Body of pancreas (tissue), 4 donors: Measurements from ENCODE around the gene KRABD2.

Source experiments
- ATAC-seq: fragments of 150-250 bp; one replicate; pipeline ENCODE4 v1.9.1; 2016
- DNase-seq, 4 donors: peaks; one replicate each; pipeline ENCODE4 v3.0.0-alpha.2; 2019
- H3K27ac ChIP-seq, 4 donors: fragments of 200-600 bp; sonication (generic); 1 replicate in 3 of 4; 2 replicates in 1 of 4; pipeline versions ENCODE4 v1.5.1 to v1.6.1; 2016 to 2019; ENCODE audit warnings: mild to moderate bottlenecking in 1 of 4, mixed read lengths in 1 of 4, moderate library complexity in 1 of 4
- H3K27me3 ChIP-seq, 2 donors: fragments of 200-600 bp; sonication (generic); one replicate each; pipeline ENCODE4 v1.6.0; 2016; ENCODE audit warnings: mild to moderate bottlenecking in 1 of 2
- H3K36me3 ChIP-seq, 2 donors: fragments of 200-600 bp; sonication (generic); replicated peaks in 1 of 2; 2 replicates each; pipeline ENCODE4 v1.5.1; 2016; ENCODE audit warnings: low read depth in 2 of 2; ENCODE audit not compliant: insufficient read depth in 1 of 2
- H3K4me1 ChIP-seq: fragments of 200-600 bp; sonication (generic); one replicate; pipeline ENCODE4 v1.6.0; 2016
- H3K4me3 ChIP-seq, 2 donors: fragments of 200-600 bp; sonication (generic); 1 replicate in 1 of 2; 2 replicates in 1 of 2; pipeline ENCODE4 v1.5.1; 2016 to 2019
- H3K9me3 ChIP-seq, 3 donors: fragments of 200-600 bp; sonication (generic); 1 replicate in 2 of 3; 2 replicates in 1 of 3; pipeline ENCODE4 v1.5.1; 2016
- CTCF ChIP-seq, 7 experiments: fragments of 450-650 bp in 4 of 7; fragments of 200-600 bp in 3 of 7; sonication (generic) in 3 of 7; IDR thresholded peaks; one replicate each; pipeline ENCODE4 v1.5.1; 2016 to 2019; ENCODE audit warnings: antibody characterized with exemption in 7 of 7
- POLR2A ChIP-seq, 3 donors: fragments of 450-650 bp; IDR thresholded peaks; one replicate each; pipeline ENCODE4 v1.6.1; 2016; ENCODE audit warnings: antibody characterized with exemption in 3 of 3, mild to moderate bottlenecking in 2 of 3
- WGBS, 2 donors: methylation state at CpG; one replicate each; pipeline ENCODE4 v1.1.5; 2017; 5-methylcytosine and 5-hydroxymethylcytosine counted together
- intact Hi-C: fragments of 100-400 bp; cut with DNase I; formaldehyde crosslinking; loops from one replicate; pipeline ENCODE4 v1.15.1; 2023

Gene KRABD2

GRCh38 chr17:8387914-8388651 lies 11.6 kb upstream of the KRABD2 start:
- H3K4me3 ChIP-seq: no peak overlapping the region
- H3K4me1 ChIP-seq: peaks cover 7% of the 10 kb centered on the region
- H3K27ac ChIP-seq: no peak overlapping the region
- no peaks in the 10 kb centered on the region for H3K9me3 ChIP-seq
- TF ChIP-seq CTCF (IDR thresholded peaks at IDR 0.05) (no peak), POLR2A (IDR thresholded peaks at IDR 0.05) (no peak)
- H3K27me3 ChIP-seq: no peaks in the 10 kb centered on the region
- intact Hi-C loops: no loop called here
- no peaks in the 10 kb centered on the region for H3K36me3 ChIP-seq
- DNase-seq: no peak
- WGBS, 2 donors: 87 to 91% methylated on average over 7 of the region's 7 CpGs
- no peak for ATAC-seq

GRCh38 chr17:8386841-8387240 lies 10.3 kb upstream of the KRABD2 start:
- intact Hi-C loops: no loop called here
- WGBS, 2 donors: 59 to 64% methylated on average over 6 of the region's 6 CpGs
- Histone ChIP-seq H3K4me3 (no peak overlapping the region), H3K36me3 (no peaks in the 10 kb centered on the region), H3K9me3 (no peaks in the 10 kb centered on the region), H3K27ac (no peak overlapping the region), H3K27me3 (no peaks in the 10 kb centered on the region), H3K4me1 (peaks cover 12% of the 10 kb centered on the region)
- DNase-seq: no peak
- TF ChIP-seq CTCF (IDR thresholded peaks at IDR 0.05) (no peak), POLR2A (IDR thresholded peaks at IDR 0.05) (no peak)
- ATAC-seq: no peak

GRCh38 chr17:8384801-8385378 lies 8.4 kb upstream of the KRABD2 start:
- no peaks in the 10 kb centered on the region for H3K27me3 ChIP-seq
- intact Hi-C loops: no loop called here
- ATAC-seq: no peak
- 82 to 84% methylated on average over 12 of the region's 12 CpGs for WGBS, 2 donors
- H3K9me3 ChIP-seq: no peaks in the 10 kb centered on the region
- no peak overlapping the region for H3K4me3 ChIP-seq
- peaks cover 31% of the 10 kb centered on the region for H3K4me1 ChIP-seq
- H3K27ac ChIP-seq: no peak overlapping the region
- TF ChIP-seq CTCF (IDR thresholded peaks at IDR 0.05) (no peak), POLR2A (IDR thresholded peaks at IDR 0.05) (no peak)
- DNase-seq: no peak
- peaks cover 0 to 2% of the 10 kb centered on the region in 2 donors for H3K36me3 ChIP-seq

GRCh38 chr17:8383143-8383822 lies 6.8 kb upstream of the KRABD2 start, which contains the start of gene RPL26:
RPL26 (minus strand) TSS chr17:8383193; CDS start chr17:8382310, 883 bp downstream.
- ATAC-seq: peak; percentile 92
- Histone ChIP-seq H3K4me1 (peaks cover 35% of the 10 kb centered on the region), H3K27ac (peak within 1 kb of the TSS; percentile 72 to 85 (median 82)), H3K27me3 (no peaks in the 10 kb centered on the region), H3K4me3 (peak within 1 kb of the TSS; percentile 82 to 87), H3K9me3 (no peaks in the 10 kb centered on the region), H3K36me3 (peaks cover 0 to 6% of the 10 kb centered on the region in 2 donors)
- intact Hi-C loops: no loop called here
- peak; percentile 95 to 100 (median 99) for TF ChIP-seq CTCF (IDR thresholded peaks at IDR 0.05)
- TF ChIP-seq POLR2A (IDR thresholded peaks at IDR 0.05): peak; percentile 64 to 94 (median 93)
- peak; percentile 97 to 98 (median 98) for DNase-seq
- WGBS, 2 donors: 0 to 1% methylated on average over 13 to 55 of the region's 55 CpGs
